GM19351 (cell line): ENCODE data around the gene SUGCT.

Experiments used
- ATAC-seq: cut with Tn5 transposase; IDR thresholded peaks from one replicate; pipeline ENCODE4 v1.9.1; 2021; ENCODE audit warnings: mild to moderate bottlenecking, moderate library complexity; ENCODE audit not compliant: unreplicated experiment

Gene SUGCT

GRCh38 chr7:40549372-40550039 is 414.7 kb downstream of the SUGCT start:
- no peak for ATAC-seq

GRCh38 chr7:40551685-40552576 is 417.1 kb downstream of the SUGCT start:
- ATAC-seq = peak; percentile 83

- no peak for ATAC-seq
These were observed 425.9 kb downstream of the SUGCT start for GRCh38 chr7:40560672-40561071.

GRCh38 chr7:40566879-40567278 is 432.1 kb downstream of the SUGCT start:
- no peak for ATAC-seq

GRCh38 chr7:40569326-40569725 is 434.5 kb downstream of the SUGCT start:
- ATAC-seq = no peak

GRCh38 chr7:40570223-40570622 is 435.4 kb downstream of the SUGCT start:
- ATAC-seq = no peak

- ATAC-seq = no peak
These were observed 437.0 kb downstream of the SUGCT start for GRCh38 chr7:40571796-40572195.

GRCh38 chr7:40572810-40573465 is 438.1 kb downstream of the SUGCT start:
- ATAC-seq = no peak

- ATAC-seq = no peak
These were observed 444.6 kb downstream of the SUGCT start for GRCh38 chr7:40579401-40579800.

GRCh38 chr7:40580776-40581175 is 446.0 kb downstream of the SUGCT start:
- ATAC-seq = no peak

- no peak for ATAC-seq
These were observed 447.7 kb downstream of the SUGCT start for GRCh38 chr7:40582539-40582938.

- ATAC-seq = no peak
These were observed 449.1 kb downstream of the SUGCT start for GRCh38 chr7:40583667-40584444.

- no peak for ATAC-seq
These were observed 450.0 kb downstream of the SUGCT start for GRCh38 chr7:40584667-40585433.

- ATAC-seq = no peak
These were observed 451.4 kb downstream of the SUGCT start for GRCh38 chr7:40586197-40586596.

- no peak for ATAC-seq
These were observed 452.6 kb downstream of the SUGCT start for GRCh38 chr7:40587419-40587818.

- ATAC-seq = no peak
These were observed 460.3 kb downstream of the SUGCT start for GRCh38 chr7:40595129-40595528.

GRCh38 chr7:40595832-40596231 is 461.0 kb downstream of the SUGCT start:
- no peak for ATAC-seq

- no peak for ATAC-seq
These were observed 462.7 kb downstream of the SUGCT start for GRCh38 chr7:40597517-40597916.

- ATAC-seq = no peak
These were observed 464.1 kb downstream of the SUGCT start for GRCh38 chr7:40598915-40599314.

GRCh38 chr7:40599836-40600235 is 465.0 kb downstream of the SUGCT start:
- no peak for ATAC-seq
